K562 (cell line): ENCODE data around the gene UNC5B. TPM values are rescaled to one million over a fixed set of nuclear protein-coding genes. Genes with fewer than 3 reads are reported as not detected.

ENCODE experiments used
- ELF1 ChIP-seq: fragments of 200-800 bp; sonication (Bioruptor generic); IDR thresholded peaks from 2 replicates; pipeline ENCODE4 v1.6.1; 2016; ENCODE audit warnings: missing genetic modification characterization, missing compliant biosample characterization
- KAT2B ChIP-seq: IDR thresholded peaks from one replicate; pipeline ENCODE4 v1.6.1; 2012; ENCODE audit warnings: low read depth, mild to moderate bottlenecking, control low read depth, inconsistent platforms, low read length, moderate library complexity
- ZNF239 ChIP-seq: fragments of 250-450 bp; sonication (Bioruptor Pico); IDR thresholded peaks from 2 replicates; pipeline ENCODE4 v1.4.0; 2020; ENCODE audit warnings: mild to moderate bottlenecking
- polyA plus RNA-seq, 8 experiments: library from polyadenylated mRNA; depleted of rRNA in 4 of 8; stranded (reverse) in 5 of 8; unstranded in 3 of 8; fragments of >200 nt; fragmentation: Nextera tagmentation in 2 of 8; fragmentation: Illumina TruSeq in 1 of 8; extraction: Ambion mirVana in 2 of 8; extraction: Trizol in 1 of 8; gene quantifications; 2 replicates each; pipeline versions ENCODE4 v1.2.1 to v1.2.3, GENCODE V29; 2011 to 2014; ENCODE audit warnings: inconsistent platforms in 1 of 8, missing spikeins in 1 of 8
- total RNA-seq, 7 experiments: library from RNA; depleted of rRNA in 6 of 7; stranded (reverse); fragments of >200 nt in 6 of 7; fragmentation: Illumina TruSeq in 2 of 7; extraction: Trizol in 2 of 7; gene quantifications; 2 replicates each; pipeline versions ENCODE4 v1.2.1 to v1.2.3, GENCODE V29; 2011 to 2021; ENCODE audit warnings: low replicate concordance in 1 of 7
- TF ChIP-seq, protein P1 (sequence below): sonication (generic); formaldehyde crosslinking; IDR thresholded peaks from 2 replicates; pipeline ENCODE4 v1.8.0; 2022; ENCODE audit warnings: mild to moderate bottlenecking, missing genetic modification reagents

Gene UNC5B
- total and polyA plus RNA-seq, 9 of the 15 experiments (the other 6 are each of a cell fraction or from before 2014, with no cell fraction given) = 0.10 to 8.4 (median 2.1) TPM

DNA sequence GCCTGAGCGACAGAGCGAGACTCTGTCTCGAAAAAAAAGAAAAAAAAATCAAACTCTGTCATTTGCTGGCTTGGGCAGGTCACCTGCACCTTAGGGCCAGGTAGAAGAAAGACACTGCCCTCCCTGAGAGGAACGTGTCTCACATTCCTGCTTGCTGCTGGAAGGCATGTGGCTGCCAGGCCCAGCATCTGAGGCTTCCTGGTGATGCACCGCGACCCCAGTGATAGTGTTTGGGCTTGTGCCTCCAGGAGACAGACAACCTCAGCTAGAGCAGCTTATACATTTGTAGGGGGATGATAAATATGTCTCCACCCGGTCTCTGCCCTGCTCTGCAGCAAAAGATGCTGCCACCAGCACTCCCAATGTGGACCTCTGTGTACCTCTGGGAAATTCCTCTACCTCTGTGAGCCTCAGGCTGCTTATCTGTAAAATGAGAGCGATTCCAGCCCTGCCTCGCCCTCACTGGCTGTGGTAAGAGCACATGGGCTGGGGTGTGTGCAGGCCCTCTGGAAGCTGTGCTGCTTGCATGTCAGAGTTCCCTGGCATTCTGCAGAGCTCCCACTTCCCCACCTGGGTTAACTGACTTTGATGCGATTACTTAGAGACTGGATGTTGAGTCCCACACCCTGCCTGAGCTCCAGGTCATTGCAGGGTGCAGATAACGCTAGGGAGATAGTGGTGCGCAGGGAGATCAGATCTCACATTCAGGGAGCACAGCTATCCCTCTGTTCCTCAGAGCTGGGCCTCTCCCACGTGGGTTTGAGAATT is 126.5 kb downstream of the UNC5B start (continued):
- TF ChIP-seq, protein P1, sequence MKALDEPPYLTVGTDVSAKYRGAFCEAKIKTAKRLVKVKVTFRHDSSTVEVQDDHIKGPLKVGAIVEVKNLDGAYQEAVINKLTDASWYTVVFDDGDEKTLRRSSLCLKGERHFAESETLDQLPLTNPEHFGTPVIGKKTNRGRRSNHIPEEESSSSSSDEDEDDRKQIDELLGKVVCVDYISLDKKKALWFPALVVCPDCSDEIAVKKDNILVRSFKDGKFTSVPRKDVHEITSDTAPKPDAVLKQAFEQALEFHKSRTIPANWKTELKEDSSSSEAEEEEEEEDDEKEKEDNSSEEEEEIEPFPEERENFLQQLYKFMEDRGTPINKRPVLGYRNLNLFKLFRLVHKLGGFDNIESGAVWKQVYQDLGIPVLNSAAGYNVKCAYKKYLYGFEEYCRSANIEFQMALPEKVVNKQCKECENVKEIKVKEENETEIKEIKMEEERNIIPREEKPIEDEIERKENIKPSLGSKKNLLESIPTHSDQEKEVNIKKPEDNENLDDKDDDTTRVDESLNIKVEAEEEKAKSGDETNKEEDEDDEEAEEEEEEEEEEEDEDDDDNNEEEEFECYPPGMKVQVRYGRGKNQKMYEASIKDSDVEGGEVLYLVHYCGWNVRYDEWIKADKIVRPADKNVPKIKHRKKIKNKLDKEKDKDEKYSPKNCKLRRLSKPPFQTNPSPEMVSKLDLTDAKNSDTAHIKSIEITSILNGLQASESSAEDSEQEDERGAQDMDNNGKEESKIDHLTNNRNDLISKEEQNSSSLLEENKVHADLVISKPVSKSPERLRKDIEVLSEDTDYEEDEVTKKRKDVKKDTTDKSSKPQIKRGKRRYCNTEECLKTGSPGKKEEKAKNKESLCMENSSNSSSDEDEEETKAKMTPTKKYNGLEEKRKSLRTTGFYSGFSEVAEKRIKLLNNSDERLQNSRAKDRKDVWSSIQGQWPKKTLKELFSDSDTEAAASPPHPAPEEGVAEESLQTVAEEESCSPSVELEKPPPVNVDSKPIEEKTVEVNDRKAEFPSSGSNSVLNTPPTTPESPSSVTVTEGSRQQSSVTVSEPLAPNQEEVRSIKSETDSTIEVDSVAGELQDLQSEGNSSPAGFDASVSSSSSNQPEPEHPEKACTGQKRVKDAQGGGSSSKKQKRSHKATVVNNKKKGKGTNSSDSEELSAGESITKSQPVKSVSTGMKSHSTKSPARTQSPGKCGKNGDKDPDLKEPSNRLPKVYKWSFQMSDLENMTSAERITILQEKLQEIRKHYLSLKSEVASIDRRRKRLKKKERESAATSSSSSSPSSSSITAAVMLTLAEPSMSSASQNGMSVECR (CRISPR knock-in tag) = no peak
- TF ChIP-seq KAT2B (no peak), ZNF239 (no peak), ELF1 (tag) (no peak)
